Nephron progenitor cell (in vitro differentiated cells): ENCODE measurements around the gene EFNA3.

Source experiments
- DNase-seq: peaks from one replicate; pipeline ENCODE4 v3.0.0; 2021
- H3K27ac Mint-ChIP-seq: 2 replicates; pipeline ENCODE4 v1.8.0; 2021; ENCODE audit warnings: mild to moderate bottlenecking, moderate library complexity, mixed read lengths
- H3K27me3 Mint-ChIP-seq: 2 replicates; pipeline ENCODE4 v1.8.0; 2021; ENCODE audit warnings: mild to moderate bottlenecking, low read depth, mixed read lengths; ENCODE audit not compliant: poor library complexity
- H3K36me3 Mint-ChIP-seq: 2 replicates; pipeline ENCODE4 v1.8.0; 2021; ENCODE audit warnings: low read depth, mixed read lengths
- H3K4me1 Mint-ChIP-seq: 2 replicates; pipeline ENCODE4 v1.8.0; 2021; ENCODE audit warnings: mixed read lengths
- H3K4me3 Mint-ChIP-seq: 2 replicates; pipeline ENCODE4 v1.8.0; 2021; ENCODE audit warnings: mild to moderate bottlenecking, moderate library complexity, mixed read lengths
- H3K9me3 Mint-ChIP-seq: 2 replicates; pipeline ENCODE4 v1.8.0; 2021; ENCODE audit warnings: mild to moderate bottlenecking, moderate library complexity, mixed read lengths
- TF ChIP-seq, protein P1 (sequence below): fragments of 200-600 bp; sonication (generic); IDR thresholded peaks from 2 replicates; pipeline ENCODE4 v1.5.0; 2021; ENCODE audit warnings: antibody characterized with exemption

The EFNA3 gene

DNA sequence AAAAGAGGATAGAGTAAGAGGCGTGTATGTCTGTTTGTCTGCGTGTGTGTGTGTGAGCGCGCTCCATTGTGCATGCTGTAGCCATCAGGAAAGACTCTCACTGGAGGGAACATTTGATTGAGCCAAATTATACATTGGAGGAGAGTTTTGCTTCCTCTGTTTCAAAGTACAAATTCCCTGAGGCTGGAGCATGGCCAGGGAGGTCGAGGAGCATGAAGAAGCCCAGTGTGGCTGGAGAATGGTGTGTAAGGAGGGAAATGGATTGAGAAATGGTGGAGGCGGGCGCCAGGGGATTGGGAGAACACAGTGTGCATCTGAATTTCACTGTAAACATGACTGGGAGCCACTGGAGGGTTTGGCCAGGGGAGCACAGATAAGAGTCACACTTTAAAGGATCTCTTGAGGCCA is 27.0 kb downstream of the EFNA3 start:
- H3K4me3 Mint-ChIP-seq = no peak overlapping the region
- H3K9me3 Mint-ChIP-seq = no peaks in the 10 kb centered on the region
- H3K27me3 Mint-ChIP-seq = peaks cover 31% of the 10 kb centered on the region
- DNase-seq = no peak
- no peaks in the 10 kb centered on the region for H3K36me3 Mint-ChIP-seq
- H3K27ac Mint-ChIP-seq = no peak overlapping the region
- H3K4me1 Mint-ChIP-seq = peaks cover 6% of the 10 kb centered on the region
- TF ChIP-seq, protein P1, sequence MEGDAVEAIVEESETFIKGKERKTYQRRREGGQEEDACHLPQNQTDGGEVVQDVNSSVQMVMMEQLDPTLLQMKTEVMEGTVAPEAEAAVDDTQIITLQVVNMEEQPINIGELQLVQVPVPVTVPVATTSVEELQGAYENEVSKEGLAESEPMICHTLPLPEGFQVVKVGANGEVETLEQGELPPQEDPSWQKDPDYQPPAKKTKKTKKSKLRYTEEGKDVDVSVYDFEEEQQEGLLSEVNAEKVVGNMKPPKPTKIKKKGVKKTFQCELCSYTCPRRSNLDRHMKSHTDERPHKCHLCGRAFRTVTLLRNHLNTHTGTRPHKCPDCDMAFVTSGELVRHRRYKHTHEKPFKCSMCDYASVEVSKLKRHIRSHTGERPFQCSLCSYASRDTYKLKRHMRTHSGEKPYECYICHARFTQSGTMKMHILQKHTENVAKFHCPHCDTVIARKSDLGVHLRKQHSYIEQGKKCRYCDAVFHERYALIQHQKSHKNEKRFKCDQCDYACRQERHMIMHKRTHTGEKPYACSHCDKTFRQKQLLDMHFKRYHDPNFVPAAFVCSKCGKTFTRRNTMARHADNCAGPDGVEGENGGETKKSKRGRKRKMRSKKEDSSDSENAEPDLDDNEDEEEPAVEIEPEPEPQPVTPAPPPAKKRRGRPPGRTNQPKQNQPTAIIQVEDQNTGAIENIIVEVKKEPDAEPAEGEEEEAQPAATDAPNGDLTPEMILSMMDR = no peak

DNA sequence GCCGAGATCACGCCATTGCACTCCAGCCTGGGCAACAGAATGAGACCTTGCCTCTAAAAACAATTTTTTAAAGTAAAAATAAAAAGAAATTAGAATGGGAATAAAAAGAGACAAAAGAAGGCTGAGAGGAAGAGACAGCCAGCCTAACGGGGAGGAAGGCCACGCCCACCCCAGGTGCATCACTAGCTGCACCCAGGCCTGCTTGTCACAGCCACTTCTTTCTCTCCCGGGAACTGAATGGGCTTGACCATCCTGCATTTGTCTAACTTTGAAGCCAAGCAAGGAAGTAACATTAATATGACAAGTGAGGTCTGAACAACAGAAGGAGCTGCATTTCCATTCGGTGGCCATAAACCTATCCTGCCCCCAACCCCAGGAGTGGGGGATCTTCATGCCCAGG is 28.2 kb downstream of the EFNA3 start:
- no peak for DNase-seq
- TF ChIP-seq, protein P1 = no peak
- Mint-ChIP-seq H3K36me3 (no peaks in the 10 kb centered on the region), H3K9me3 (no peaks in the 10 kb centered on the region), H3K4me1 (peaks cover 19% of the 10 kb centered on the region), H3K27me3 (peaks cover 27% of the 10 kb centered on the region), H3K4me3 (no peak overlapping the region), H3K27ac (no peak overlapping the region)

DNA sequence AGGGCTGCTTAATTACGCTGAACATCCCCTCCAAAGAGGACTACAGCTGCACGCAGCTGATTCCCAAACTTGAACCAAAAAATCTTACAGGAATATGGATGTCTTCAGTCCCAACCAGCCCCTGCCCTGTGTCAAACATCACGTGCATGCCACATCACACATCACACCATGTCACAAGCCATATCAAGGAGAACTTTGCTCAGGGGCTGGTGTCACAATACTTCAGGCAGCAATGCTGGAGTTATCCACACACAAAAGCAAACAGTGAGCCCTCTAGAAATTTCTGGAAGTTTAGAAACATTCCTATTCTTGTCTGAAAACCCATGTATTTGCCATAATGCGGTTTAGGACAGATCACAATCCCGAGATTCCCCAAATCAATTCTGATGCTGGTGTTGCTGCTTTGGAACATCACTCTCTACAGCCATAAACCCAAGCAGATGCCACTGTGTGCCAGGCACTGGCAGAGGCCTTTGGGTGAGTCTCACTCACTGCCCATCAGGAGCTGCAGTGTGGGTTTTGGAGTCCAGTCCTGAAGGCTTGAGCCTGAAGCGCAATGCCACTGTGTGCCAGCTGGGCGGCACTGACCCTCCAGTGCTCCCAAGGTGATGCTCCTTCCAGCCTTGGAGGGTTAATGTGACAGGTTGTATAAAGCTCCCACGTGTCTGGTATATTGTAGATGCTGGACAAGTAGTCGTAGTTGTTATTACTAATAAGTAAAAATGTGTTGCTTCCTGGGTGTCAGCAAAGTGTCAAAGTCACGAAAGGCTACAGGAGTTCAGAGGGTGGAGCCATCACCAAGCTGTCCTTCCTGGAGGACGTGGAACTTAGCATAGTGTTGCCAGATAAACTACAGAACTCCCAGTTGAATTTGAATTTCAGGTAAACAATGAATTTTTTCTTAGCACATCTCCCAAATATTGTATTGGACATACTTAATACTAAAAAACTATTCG is 28.9 kb downstream of the EFNA3 start:
- Mint-ChIP-seq H3K27me3 (peaks cover 23% of the 10 kb centered on the region), H3K9me3 (no peaks in the 10 kb centered on the region), H3K4me3 (no peak overlapping the region), H3K27ac (no peak overlapping the region), H3K36me3 (no peaks in the 10 kb centered on the region), H3K4me1 (peaks cover 22% of the 10 kb centered on the region)
- no peak for DNase-seq
- TF ChIP-seq, protein P1 = no peak

DNA sequence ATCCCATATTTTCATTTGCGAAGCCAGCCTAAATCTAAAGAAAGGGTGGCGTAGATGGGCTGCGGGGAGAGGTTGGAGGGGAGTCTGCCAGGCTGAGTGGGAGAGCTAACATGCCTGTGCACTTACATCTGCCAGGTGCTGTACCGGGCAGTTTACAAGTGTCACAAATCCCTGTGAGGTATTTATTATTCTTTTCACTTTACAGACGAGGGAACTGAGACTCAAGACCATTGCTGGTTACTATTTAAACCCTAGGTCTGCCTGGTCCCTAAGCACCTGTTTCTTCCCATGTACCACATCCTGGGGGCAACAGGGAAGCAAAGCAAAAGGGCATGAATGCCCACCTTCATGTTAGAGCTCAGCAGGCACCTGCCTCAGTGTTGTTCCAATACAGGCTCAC is 29.7 kb downstream of the EFNA3 start:
- H3K4me1 Mint-ChIP-seq = peaks cover 23% of the 10 kb centered on the region
- DNase-seq = no peak
- no peaks in the 10 kb centered on the region for H3K9me3 Mint-ChIP-seq
- no peak overlapping the region for H3K27ac Mint-ChIP-seq
- peaks cover 23% of the 10 kb centered on the region for H3K27me3 Mint-ChIP-seq
- H3K4me3 Mint-ChIP-seq = no peak overlapping the region
- TF ChIP-seq, protein P1 = no peak
- H3K36me3 Mint-ChIP-seq = no peaks in the 10 kb centered on the region

DNA sequence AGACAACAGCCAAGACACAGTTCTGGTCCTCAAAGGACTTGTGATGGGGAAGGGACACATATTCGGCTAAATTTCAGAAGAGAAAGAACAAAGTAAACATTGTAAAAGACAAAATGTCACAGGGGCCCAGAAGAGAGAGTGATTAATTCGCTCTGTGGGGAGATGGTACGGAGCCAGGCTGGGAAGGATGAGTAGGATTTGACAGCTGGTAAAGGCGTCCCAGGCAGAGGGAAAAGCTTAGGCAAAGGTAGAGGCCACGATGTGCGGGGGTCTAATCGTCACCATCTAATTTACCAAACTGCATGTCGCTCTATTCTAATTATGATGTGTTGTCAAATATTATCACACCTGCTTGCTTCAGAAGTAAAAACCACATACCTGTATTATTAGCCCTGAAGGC is 31.7 kb downstream of the EFNA3 start:
- Mint-ChIP-seq H3K27me3 (peaks cover 19% of the 10 kb centered on the region), H3K4me1 (peaks cover 28% of the 10 kb centered on the region), H3K9me3 (no peaks in the 10 kb centered on the region), H3K4me3 (no peak overlapping the region), H3K36me3 (no peaks in the 10 kb centered on the region), H3K27ac (no peak overlapping the region)
- DNase-seq = no peak
- TF ChIP-seq, protein P1 = no peak

DNA sequence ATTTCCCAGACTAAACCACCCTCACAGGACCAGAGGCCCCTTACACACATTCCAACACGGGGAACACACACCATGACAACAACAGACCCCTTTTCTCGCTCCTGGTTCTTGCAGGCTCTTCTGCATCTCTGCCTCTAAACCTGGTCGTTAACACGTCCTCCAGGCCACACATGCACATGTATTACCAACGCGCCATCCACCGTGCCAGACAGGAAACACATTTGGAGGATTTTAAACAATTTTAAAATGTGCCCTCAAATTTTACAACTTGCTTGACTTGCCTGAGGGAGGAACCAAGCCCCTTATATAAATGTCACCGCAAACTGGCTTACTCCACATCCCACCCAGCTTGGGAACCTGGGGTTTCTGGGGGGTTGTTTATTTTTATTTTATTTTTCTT is 32.2 kb downstream of the EFNA3 start:
- no peaks in the 10 kb centered on the region for H3K36me3 Mint-ChIP-seq
- no peaks in the 10 kb centered on the region for H3K9me3 Mint-ChIP-seq
- TF ChIP-seq, protein P1 = no peak

More for the DNA sequence above, 32.2 kb downstream of the EFNA3 start:
- Mint-ChIP-seq H3K27me3 (peaks cover 19% of the 10 kb centered on the region), H3K27ac (no peak overlapping the region), H3K4me1 (peaks cover 28% of the 10 kb centered on the region), H3K4me3 (no peak overlapping the region)
- DNase-seq = no peak
